ENCODE data around the gene FMNL2.

DNA sequence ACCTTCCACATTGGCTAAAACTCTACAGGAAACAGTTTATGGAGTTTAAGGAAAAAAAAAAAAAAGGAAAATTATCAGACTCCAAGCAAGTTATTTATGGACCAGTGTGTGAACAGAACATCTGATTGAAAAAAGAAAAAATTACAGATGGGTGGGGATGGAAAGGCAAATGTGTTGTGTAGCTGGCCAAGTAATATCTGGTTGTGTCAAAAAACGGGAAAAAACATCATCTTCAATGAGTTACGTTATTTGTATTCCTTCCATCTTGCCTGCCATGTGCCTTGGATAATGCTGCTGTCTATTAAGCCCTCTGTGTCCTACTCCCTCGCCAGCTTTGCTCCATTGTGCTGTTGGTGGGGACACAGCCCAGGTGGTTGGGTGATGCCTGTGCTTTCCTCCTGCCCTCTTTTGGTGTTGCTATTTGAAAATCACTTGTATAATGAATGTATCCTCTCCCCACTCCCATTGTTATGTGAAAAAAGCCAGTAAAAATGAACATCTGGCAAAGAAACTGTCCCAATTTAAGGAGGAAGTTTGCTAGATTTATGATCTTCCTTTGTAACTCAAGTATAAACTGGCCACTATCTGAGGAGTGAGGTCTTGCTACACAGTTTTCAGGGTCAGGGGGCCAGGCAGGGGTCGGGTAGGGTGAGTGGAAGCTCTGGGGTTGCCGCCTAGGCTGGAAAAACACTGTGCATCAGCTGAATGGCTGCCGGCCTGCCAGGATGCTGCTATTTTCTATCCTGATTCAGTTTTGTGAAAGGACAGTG is 155.9 kb downstream of the FMNL2 start:
- TF ChIP-seq, protein P1, sequence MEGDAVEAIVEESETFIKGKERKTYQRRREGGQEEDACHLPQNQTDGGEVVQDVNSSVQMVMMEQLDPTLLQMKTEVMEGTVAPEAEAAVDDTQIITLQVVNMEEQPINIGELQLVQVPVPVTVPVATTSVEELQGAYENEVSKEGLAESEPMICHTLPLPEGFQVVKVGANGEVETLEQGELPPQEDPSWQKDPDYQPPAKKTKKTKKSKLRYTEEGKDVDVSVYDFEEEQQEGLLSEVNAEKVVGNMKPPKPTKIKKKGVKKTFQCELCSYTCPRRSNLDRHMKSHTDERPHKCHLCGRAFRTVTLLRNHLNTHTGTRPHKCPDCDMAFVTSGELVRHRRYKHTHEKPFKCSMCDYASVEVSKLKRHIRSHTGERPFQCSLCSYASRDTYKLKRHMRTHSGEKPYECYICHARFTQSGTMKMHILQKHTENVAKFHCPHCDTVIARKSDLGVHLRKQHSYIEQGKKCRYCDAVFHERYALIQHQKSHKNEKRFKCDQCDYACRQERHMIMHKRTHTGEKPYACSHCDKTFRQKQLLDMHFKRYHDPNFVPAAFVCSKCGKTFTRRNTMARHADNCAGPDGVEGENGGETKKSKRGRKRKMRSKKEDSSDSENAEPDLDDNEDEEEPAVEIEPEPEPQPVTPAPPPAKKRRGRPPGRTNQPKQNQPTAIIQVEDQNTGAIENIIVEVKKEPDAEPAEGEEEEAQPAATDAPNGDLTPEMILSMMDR (IDR thresholded peaks at IDR 0.05): no peak
- TF ChIP-seq POLR2A (IDR thresholded peaks at IDR 0.05): no peak

Measured in thyroid gland (tissue), 4 donors.